Amniotic stem cell (primary cell): ENCODE data around the gene ABAT.
"Not testable (repeated sequence)": the region's sequence is repeated elsewhere in the genome, so short reads cannot be mapped to it uniquely, and the experiment has no call there.

Experiments
- DNase-seq: peaks from one replicate; lab custom pipeline; 2025; lab: John Stamatoyannopoulos, UW

The ABAT gene

GRCh38 chr16:8682551-8683259 lies 8.3 kb downstream of the ABAT start:
- DNase-seq: no peak

GRCh38 chr16:8683640-8684039 lies 9.2 kb downstream of the ABAT start:
- DNase-seq: no peak

GRCh38 chr16:8685617-8686016 lies 11.2 kb downstream of the ABAT start:
- DNase-seq: no peak

GRCh38 chr16:8686031-8686621 lies 11.7 kb downstream of the ABAT start:
- no peak for DNase-seq

GRCh38 chr16:8686879-8687278 lies 12.5 kb downstream of the ABAT start:
- DNase-seq: no peak

- no peak for DNase-seq
Observed at GRCh38 chr16:8689686-8690085, 15.3 kb downstream of the ABAT start.

- no peak for DNase-seq
Observed at GRCh38 chr16:8691728-8692127, 17.3 kb downstream of the ABAT start.

- no peak for DNase-seq
Observed at GRCh38 chr16:8694795-8695728, 20.6 kb downstream of the ABAT start.

- no peak for DNase-seq
Observed at GRCh38 chr16:8696880-8697279, 22.5 kb downstream of the ABAT start.

- no peak for DNase-seq
Observed at GRCh38 chr16:8697965-8698364, 23.5 kb downstream of the ABAT start.

GRCh38 chr16:8703693-8704092 lies 29.3 kb downstream of the ABAT start:
- DNase-seq: no peak

GRCh38 chr16:8704098-8704497 lies 29.7 kb downstream of the ABAT start:
- no peak for DNase-seq

GRCh38 chr16:8705100-8705822 lies 30.8 kb downstream of the ABAT start:
- DNase-seq: not testable (repeated sequence)

GRCh38 chr16:8708536-8708935 lies 34.1 kb downstream of the ABAT start:
- no peak for DNase-seq

GRCh38 chr16:8712589-8713361 lies 38.4 kb downstream of the ABAT start:
- no peak for DNase-seq

- DNase-seq: no peak
Observed at GRCh38 chr16:8713635-8714172, 39.3 kb downstream of the ABAT start.

- no peak for DNase-seq
Observed at GRCh38 chr16:8714174-8714573, 39.8 kb downstream of the ABAT start.

GRCh38 chr16:8714807-8715206 lies 40.4 kb downstream of the ABAT start:
- DNase-seq: no peak

GRCh38 chr16:8716052-8716451 lies 41.6 kb downstream of the ABAT start:
- no peak for DNase-seq

- no peak for DNase-seq
Observed at GRCh38 chr16:8716592-8716991, 42.2 kb downstream of the ABAT start.

- DNase-seq: no peak
Observed at GRCh38 chr16:8717469-8717868, 43.1 kb downstream of the ABAT start.
